Loucy (cell line): ENCODE measurements around the gene TBC1D1.

ENCODE experiments used
- CTCF ChIP-seq: fragments of 200-600 bp; sonication (generic); conservative IDR thresholded peaks from 2 replicates; pipeline ENCODE4 v1.5.1; 2014; ENCODE audit warnings: mild to moderate bottlenecking, antibody characterized with exemption, low read length
- EZH2phosphoT487 ChIP-seq: fragments of 200-600 bp; IDR thresholded peaks from 2 replicates; pipeline ENCODE4 v1.6.1; 2018; ENCODE audit warnings: antibody characterized with exemption, mild to moderate bottlenecking, moderate library complexity, borderline replicate concordance

GRCh38 chr4:38153387-38153760 is 262.5 kb downstream of the TBC1D1 start:
- TF ChIP-seq CTCF (no peak), EZH2phosphoT487 (no peak)
